Central memory CD4-positive, alpha-beta T cell (primary cell): Measurements from ENCODE around the gene HYDIN.

Experiments used
- DNase-seq: peaks from one replicate; pipeline ENCODE4 v3.0.0; 2022
- total RNA-seq, 3 experiments: gene quantifications; one replicate each; lab custom pipeline; 2026; lab: John Stamatoyannopoulos, UW

Gene HYDIN
- 0 to 0.04 (median 0) reads per million in 3 experiments for total RNA-seq

DNA sequence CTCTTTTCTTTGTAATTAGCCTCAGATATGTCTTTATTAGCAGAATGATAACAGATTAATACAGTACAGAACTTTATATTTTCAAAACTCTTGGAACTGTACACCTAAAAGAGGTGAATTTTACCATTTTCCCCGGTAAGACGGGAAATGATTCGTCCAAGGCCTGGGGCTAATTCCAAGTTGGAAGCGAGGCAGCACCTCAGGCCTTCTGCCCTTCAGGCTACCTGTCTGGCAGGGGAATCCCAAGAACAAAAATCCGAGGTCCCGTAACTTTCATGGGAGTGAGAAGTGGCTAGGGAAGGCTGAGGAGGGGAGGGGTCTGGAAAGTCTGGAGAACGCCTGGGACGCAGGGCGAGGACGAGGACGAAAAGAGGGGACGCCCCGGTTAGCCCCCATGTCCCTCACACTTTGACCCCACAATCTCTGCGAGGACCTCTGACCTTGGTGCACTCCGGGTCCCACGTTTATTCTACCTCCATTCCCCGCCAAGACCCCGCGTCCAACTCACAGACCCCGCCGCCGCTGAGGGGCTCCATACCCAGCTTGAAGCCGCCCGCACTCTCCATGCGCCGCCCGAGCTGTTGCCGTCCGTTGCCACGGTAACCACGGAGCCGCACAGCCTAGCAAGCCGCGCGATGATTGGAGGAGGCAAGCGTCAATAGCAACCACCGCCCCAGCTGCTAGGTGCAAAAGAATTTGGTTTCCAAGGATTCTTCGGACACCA lies at the start of gene HYDIN:
TSS of gene HYDIN (minus strand) at position 601 of the 724 bp plus-strand sequence. CDS start 43,827 bp downstream, outside the sequence.
- no peak for DNase-seq

DNA sequence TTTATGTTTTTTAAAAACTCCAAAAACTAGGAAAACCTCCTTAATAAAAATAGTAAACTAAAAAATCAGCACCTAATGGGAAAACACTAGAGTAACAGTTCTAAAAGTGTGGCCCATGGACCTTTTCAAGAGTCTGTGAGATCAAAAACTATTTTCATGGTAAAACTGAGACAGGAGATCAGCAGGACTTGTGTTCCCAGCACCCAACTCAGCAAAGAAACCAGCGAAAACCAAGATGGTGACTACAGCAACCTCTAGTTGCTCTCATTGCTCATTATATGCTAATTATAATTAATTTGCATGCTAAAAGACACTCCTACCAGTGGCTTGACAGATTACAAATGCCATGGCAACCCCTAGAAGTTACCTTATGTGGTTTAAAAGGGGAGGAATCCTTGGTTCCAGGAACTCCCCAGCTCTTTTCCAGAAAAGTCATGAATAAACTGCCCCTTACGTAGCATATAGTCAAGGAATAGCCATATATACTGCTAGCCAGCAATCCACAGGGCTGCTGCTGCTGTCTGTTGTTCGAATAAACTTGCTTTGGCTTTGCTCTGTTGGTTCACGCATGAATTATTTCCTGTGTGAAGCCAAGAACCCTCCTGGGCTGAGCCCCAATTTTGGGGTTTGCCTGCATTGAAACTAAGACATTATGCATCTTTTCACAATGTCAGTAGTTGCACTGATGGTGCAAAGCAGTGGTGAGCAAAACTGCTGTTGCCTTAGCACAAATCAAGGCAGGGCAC lies 46.2 kb upstream of the HYDIN start:
- no peak for DNase-seq

DNA sequence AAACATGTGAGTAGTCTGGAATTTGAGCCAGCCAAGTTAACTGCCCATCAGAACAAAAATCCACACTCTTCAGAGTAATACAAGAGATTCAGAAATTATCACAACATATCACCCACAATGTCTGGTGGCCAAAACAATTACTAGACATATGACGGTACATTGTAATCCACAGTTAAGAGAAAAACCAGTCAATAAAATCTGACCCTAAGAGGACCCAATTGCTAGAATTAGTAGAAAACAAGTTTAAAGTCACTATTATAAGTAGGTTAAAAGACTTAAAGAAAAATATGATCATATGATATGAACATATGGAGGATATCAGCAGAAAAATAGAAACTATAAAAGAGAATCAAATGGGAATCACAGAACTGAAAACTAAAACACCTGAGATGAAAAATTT lies 42.9 kb upstream of the HYDIN start:
- DNase-seq, result no peak

DNA sequence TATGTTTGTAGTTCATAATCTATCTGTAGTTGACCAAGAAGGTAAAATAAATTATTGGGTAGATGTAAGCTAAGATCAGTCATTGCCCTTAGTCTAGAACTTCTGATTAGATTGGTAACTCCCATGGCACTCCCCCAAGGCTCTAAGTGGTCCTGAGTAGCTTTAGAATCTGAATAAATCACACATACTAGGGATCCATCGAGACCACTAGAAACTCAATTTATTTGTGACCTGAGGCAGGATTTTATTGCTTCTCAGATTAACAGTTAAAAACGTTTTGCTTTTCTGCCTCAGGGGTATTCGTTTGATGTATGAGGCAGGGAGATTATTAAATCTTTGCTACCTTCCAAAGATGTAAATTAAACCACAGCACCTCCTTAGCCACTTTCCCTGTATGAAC lies 33.8 kb upstream of the HYDIN start:
- DNase-seq, result no peak

DNA sequence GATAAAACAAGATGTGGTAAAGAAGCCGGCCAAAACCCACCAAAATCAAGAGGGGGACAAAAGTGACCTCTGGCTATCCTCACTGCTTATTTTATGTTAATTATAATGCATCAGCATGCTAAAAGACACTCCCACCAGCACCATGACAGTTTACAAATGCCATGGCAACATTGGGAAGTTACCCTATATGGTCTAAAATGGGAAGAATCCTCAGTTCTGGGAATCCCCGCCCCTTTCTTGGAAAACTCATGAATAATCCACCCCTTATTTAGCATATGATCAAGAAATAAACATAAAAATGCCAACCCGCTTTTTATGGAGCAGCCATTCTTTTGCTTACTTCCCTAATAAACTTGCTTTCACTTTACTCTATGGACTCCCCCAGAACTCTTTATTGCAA lies 33.1 kb upstream of the HYDIN start:
- DNase-seq, result no peak

DNA sequence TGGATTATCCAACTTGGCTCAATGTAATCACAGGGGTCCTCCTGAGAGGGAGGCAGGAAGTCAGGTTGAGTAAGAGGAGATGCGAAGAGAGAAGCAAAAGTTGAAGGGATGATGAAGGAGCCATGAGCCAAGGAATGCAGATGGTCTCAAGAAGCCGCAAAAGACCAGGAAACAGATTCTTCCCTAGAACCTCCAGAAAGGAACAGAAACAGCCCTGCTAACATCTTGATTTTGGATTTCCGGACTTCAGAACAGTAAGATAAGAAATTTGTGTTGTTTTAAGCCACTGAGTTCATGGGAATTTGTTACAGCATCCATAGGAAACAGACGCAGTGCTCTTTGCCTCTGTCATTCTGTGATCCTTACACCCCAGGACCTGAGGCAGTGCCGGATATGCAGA lies 31.9 kb upstream of the HYDIN start:
- no peak for DNase-seq

DNA sequence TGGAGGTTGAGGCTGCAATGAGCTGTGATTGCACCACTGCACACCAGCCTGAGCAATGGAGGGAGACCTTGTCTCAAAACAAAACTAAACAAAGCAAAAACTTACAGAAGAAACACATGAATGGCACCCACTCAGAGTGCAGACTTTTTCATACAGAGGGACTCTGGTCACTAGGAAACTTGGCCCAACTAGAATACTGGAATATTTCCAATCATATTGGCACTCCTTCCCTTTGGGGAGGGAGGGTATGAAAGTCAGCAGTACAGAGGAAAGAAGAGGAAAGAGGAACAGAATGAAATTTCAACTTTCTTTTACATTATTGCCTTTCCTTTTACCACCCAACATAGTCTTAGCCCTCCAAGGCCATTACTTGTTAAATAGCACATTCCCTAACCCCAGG lies 30.5 kb upstream of the HYDIN start:
- DNase-seq, result no peak

DNA sequence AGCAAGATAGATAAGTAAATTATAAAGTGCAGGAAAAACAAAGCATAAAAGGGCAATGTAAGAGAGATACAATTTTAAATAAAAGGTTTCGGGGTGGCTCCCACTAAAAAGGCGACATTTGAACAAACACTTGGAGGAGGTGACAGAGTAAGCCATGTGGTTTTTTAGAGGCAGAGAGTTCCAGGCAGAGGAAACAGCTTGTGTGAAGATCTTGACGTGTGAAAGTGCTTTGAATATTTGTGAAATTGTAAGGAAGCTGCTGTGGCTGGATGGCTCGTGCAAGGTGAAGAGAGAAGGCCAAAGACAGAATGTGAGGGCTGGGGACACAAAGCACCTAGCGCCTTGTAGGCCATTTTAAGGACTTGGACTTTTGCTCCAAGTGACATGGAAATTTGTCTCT lies 28.6 kb upstream of the HYDIN start:
- no peak for DNase-seq

DNA sequence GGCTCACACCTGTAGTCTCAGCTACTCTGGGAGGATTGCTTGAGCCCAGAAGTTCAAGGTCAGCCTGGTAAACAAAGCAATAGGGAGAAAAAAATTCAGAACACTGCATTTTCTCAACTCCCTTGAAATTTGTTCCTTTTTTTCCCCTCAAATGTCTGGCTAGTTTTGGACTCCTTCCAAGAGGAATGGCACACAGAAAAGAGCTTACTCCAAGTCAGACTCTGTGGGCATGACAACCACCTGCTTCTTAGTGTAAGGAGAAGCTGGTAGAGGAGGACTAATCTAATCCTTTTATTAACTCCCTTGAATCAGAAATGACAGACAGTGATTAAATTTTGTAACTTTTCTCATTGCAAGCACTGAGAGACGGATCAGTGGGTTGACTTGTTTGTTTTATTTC lies 27.9 kb upstream of the HYDIN start:
- DNase-seq, result no peak

DNA sequence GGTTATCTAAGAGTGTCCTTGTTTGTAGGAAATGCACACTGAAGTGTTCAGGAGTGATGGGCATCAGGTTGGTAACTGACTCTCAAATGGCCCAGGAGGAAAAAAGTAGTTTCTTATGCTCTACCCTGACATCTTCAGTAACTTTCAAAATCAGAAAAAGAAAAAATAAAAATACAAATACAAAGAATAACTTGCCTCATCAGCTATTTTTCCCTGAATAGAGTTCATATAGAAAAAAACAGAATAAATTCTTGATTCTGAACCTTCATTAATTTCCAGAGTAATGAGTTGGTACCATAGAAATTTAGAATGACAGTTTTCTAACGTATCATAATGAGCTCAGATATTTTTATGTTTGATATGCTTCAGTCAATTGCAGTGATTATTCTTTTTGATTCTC lies 27.2 kb upstream of the HYDIN start:
- no peak for DNase-seq

DNA sequence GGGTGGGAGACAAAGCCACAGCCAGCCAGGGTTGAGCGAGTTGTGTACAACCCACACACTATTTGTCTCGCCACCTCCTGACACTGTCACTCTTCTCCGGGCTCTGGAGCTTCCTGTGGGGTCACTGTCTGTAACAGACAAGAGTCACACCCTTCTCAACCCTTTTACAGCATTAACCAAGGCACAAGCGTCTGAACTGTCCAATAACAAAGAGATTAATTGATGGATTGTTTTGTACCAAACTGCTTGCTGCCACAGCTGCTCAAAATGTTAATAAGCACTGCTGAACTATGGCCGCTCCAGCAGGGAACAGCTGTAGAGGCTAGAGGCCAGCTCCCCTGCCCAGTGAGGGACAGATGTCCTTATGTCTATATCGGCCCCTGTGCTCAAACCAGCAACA lies 25.2 kb upstream of the HYDIN start:
- no peak for DNase-seq

DNA sequence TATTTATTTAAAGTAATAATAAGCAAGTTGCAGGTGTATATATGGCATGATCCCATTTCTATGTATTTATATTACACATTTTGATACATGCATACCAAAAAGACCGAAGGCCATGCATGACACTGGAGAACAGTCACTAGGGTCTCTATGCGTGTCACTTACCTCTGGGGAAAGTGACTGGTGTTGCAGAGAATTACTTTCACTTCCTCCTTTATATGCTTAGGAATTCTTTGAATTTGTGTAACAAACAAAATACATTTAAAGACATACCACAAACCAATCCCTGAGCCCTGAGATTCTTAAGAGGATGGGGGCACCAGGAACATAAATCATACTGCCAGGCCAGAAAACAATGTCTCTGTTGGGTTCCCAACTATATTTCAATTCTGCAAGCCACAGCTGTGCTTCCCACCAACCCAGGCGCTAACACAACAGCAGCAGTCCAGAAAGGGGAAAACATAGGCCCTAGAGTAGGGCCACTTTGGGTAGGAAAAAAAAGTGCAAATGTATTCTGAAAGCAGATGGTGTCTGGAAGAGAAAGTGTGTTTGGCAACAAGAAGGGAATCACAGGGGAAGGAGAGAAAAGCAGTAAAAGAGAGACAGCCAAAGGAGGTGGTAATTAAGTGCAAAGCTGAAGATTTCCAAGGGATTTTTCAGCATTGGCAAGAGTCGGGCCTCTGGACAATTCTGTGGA lies 24.5 kb upstream of the HYDIN start:
- no peak for DNase-seq

DNA sequence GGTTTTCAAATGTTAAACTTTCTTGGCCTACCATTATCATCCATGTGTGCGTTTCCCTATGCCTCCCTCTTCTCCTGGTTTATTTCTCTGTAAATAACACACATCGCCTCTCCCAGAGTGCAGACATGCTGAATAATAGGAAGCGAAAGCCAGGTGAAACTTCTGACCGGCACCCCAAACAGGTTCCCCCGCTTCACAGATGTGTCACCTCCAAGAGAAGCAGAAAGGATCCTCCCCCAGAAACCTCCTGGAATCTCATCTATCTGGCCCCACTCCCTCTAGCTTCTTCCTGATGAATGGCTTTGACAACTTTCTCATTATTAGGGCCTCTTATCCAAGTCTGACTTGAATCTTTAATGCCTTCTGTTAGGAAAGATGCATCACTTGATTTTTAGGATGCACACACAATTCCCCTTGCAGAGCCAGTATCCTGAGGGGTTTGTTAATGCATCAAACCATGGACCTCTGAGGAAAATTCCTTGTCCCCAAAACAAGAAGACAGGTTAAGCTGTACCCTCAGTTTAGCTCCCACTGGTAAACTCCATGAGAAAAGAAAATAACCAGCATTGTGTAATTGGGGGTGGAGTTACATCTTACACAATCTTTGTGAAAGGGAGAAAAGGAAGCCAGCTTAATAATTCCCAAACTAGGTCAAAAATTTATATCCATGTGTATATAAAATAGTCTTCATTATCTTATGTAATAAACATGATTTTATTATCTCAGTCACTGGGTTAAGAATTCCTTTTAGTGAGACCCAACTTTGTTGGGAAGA lies 20.1 kb upstream of the HYDIN start:
- DNase-seq, result no peak

DNA sequence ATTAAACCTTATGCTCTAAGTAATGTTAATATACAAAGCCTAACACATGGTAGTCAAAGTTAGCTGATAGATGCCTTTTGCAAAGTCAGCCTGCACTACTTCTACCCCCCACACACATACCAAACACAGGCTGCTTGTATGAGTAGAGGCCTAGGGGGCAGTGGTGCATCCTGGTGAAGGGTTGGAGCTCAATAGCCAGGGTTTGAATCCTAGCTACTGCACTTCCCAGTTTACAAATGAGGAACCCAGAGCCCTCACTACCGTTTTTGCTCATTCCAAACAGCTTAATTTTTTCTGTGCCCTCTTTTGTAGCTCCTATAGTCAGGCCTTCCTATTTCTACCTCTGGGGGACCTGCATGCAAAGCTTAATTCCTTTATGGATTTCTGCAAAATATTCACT lies 18.9 kb upstream of the HYDIN start:
- no peak for DNase-seq

DNA sequence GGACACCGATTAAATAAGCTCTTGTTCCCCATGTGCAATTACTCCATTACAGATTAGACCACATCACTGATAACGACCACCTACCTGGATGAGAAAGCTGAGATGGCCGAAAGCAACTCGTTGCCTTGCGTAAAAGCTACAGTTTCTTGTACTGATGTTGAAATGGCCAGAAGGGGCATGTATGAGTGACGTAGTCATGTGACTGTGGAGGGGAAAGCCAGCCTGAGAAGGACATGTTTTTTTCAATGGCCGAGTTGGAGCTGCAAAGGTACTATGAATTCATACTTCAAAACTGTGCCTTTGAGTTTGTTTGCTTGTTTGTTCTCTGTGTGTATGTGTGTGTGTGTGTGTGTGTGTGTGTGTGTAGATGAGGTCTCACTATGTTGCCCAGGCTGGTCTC lies 17.0 kb upstream of the HYDIN start:
- DNase-seq, result no peak

DNA sequence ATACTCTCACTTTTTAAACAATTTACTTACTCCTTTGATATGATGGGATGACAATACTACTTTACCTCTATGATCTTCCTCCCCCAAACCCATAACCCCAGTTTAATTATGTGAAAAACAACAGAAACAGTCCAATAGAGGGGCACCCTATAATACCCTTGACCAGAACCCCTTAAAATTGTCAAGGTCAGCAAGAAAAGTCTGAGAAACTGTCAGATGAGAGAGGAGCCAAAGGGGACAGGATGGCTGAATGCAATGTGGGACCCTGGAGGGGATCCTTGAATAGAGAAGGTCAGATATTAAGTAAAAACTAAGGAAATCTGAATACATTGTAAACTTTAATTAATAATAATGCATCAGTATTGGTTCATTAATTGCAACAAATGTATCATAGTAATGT lies 15.8 kb upstream of the HYDIN start:
- DNase-seq, result no peak

DNA sequence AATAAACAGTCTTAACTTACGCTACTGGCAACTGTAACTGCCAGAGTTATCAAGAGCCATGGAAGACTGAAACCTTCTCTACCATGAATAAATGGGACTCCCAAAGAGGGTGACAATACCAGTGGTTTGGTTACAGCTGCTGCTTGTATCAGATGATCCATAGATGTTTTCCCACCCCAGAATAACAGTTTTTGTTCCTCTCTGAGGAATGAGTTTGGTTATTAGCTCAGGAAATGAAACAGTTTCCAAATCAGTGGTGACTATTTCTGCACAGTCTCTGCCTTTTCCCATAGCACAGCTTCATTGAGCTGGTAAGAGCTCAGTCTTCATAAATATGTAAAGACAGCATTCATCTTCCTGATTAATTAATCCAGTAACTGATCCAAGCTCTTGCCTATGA lies 14.0 kb upstream of the HYDIN start:
- no peak for DNase-seq

DNA sequence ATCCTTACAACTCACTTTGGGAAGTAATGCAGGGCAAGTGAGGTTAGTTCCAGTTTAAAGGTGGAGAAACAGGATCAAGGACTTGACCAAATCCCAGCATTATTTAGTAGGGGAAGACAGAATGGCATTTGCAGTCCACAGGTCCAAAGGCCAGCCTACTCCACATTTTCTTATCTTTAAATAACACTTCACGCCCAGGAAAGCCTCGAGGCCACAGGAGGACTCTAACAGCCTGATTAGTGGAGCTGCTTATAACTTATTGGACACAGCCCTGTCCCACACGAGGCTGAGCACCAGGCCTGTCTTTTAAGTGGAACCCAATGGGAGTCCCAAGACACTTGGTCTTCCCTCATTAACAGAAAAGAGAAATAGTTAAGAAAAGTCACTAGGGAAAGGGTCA lies 12.1 kb upstream of the HYDIN start:
- DNase-seq, result no peak

DNA sequence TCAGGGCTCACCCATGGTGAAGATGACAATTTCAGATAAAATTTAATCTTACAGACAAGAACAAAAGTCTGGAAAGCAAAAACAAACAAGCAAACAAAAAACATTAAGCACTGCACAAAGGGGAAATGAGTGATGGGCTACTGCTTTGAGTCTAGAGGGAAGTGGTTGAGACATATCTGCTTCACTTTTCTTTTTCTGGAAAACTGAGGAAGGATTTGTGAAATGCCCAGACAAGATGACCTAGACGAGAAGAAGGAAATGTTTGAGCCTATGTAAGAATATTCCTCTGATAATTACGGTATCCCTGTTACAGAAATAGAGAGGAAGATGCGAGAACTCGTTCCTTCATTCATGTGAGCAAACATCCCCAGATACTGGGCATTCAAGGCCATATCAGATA lies 11.5 kb upstream of the HYDIN start:
- DNase-seq, result no peak

DNA sequence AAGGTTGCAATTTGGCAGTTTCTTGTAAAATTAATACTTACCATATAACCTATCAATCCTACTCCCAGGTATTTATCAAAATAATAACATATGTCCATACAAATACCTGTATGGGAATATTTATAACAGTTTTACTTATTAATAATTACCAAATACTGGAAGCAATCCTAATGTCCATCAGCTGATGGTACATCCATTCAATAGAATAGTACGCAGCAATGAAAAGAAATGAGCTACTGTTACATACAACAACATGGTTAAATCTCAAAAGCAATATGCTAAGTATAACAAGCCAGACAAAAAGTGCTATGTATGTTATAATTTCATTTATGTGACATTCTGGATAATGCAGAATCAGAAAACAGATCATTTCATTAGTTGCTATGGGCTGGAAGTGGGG lies 1.2 kb downstream of the HYDIN start:
- no peak for DNase-seq

DNA sequence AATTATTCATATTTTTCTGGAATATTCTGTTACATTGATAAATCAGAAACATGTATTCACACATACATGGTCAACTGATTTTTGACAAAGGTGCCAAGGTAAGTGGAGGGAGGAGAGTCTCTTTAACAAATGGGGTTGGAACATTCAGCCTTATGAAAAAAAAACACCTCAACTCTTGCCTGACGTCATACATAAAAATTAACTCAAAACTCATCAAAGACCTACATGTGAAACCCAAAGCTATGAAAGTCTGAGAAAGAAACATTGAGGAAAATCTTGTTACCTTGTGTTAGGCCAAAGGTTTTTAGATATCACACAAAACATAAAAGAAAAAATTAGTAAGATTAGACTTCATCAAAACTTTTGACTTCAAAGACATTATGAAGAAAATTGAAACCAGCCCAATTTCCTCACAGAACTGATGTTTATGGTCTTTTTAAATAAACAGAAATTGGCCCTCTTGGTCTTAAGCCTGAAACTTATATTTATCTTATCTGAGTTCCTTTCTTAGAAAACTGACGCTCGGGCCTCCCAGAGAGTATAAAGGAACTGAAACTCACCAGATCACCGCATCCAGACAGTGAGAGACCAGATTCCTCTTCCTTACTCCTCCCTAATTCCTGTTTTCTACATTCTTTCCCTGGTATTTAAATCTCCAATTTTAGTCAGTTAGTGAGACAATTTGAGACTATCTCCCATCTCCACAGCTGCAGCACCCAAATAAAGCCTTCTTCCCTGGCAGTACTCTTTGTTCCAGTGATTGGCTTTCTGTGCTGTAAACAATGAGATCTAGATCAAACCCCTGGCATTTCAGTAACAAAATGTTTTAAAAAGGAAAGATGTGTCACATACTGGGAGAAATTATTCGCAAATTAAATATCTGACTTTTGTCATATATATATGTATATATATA lies 4.0 kb downstream of the HYDIN start:
- DNase-seq, result no peak

DNA sequence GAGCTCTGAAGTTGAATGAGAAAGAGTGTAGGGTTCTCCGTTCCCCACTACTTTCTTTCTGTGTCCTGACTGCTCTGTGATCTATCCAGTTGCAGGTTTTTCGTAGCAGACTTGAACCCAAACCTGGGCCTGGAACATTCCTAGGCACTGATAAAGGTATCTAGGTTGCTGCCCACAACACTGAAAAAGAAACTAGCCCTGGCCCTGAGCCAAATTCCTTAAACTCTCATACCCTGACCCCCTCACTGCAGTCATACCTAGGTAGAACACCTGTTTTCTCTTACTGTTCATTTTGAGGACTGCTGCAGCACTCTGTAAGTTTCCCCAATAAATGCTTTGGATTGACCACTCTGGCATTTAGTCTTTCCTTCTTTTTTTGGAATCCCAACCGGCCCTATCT lies 5.4 kb downstream of the HYDIN start:
- DNase-seq, result no peak
